NB4 (cell line): ENCODE results near the gene WIZ.
"Not testable (repeated sequence)": the region's sequence is repeated elsewhere in the genome, so short reads cannot be mapped to it uniquely, and the experiment has no call there.

Experiments
- DNase-seq: peaks from one replicate; pipeline ENCODE4 v3.0.0; 2010; ENCODE audit warnings: low read depth
- H3K4me3 ChIP-seq: one replicate; pipeline ENCODE4 v1.5.1; 2011; ENCODE audit warnings: mild to moderate bottlenecking, low read depth, low read length, moderate library complexity
- MYC ChIP-seq: IDR thresholded peaks from 2 replicates; pipeline ENCODE4 v1.6.1; 2011; ENCODE audit warnings: low read depth, low read length
- POLR2A ChIP-seq: IDR thresholded peaks from 2 replicates; pipeline ENCODE4 v1.6.1; 2011; ENCODE audit warnings: mild to moderate bottlenecking; ENCODE audit not compliant: insufficient read length; ENCODE audit errors: extremely low read depth
- TF ChIP-seq, protein P1 (sequence below): IDR thresholded peaks from one replicate; pipeline ENCODE4 v1.5.1; 2012; ENCODE audit warnings: low read depth, low read length
- TF ChIP-seq, protein P2 (sequence below): IDR thresholded peaks from 2 replicates; pipeline ENCODE4 v1.6.1; 2011; ENCODE audit warnings: low read depth, low read length

WIZ gene

DNA sequence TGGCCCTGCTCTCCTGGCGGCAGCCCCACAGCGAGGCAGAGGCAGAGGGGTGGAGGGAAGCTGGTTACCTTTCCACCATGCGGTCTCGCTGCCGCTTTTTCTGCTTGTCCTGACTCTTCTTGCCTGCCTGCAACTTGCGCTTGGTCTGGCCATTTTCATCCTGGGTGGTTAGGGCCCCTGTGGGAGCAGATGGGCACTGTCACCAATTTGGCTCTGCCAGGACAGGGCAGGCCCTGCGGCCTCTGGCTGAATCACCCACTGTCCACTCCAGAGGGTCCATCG is 50.6 kb downstream of the WIZ start:
- no peak overlapping the region for H3K4me3 ChIP-seq
- DNase-seq: no peak
- no peak for TF ChIP-seq MYC
- TF ChIP-seq, protein P1, sequence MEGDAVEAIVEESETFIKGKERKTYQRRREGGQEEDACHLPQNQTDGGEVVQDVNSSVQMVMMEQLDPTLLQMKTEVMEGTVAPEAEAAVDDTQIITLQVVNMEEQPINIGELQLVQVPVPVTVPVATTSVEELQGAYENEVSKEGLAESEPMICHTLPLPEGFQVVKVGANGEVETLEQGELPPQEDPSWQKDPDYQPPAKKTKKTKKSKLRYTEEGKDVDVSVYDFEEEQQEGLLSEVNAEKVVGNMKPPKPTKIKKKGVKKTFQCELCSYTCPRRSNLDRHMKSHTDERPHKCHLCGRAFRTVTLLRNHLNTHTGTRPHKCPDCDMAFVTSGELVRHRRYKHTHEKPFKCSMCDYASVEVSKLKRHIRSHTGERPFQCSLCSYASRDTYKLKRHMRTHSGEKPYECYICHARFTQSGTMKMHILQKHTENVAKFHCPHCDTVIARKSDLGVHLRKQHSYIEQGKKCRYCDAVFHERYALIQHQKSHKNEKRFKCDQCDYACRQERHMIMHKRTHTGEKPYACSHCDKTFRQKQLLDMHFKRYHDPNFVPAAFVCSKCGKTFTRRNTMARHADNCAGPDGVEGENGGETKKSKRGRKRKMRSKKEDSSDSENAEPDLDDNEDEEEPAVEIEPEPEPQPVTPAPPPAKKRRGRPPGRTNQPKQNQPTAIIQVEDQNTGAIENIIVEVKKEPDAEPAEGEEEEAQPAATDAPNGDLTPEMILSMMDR: no peak
- TF ChIP-seq, protein P2, sequence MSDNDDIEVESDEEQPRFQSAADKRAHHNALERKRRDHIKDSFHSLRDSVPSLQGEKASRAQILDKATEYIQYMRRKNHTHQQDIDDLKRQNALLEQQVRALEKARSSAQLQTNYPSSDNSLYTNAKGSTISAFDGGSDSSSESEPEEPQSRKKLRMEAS: no peak
- TF ChIP-seq POLR2A: no peak

DNA sequence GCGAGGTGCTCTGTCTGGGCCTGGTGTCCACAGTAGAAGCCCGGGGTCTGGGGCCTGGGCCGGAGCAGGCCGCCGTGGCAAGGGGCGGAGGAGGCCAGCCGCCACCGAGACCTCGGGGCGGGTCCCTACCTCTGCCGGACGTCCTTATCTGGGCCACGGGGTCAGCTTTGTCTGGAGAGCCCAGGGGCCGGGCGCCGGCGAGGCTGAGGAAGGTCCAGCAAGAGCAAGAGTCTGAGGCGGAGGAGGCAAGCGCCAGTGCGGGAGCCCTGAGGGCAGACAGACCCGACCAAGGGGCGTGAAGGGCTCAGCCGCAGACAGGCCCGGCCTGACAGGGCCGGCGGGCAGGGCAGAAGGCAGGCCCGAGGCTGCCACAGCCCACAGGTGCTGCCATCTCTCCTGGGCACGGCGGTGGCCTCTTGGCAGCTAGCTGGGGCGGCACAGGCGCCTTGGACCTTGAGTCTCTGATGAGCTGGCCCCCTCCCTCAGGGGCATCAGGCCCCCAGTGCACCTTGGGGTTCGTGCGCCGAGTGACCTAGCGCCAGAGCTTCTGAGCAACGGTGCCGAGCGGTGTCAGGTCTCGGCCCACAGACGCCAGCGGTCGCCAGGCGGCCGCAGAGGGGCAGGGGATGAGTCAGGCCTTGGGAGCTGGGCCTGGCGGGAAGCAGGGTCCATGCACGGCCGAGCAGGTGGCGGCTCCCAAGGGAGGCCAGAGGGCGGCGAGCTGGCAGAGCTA is 51.1 kb downstream of the WIZ start:
- no peak overlapping the region for H3K4me3 ChIP-seq
- TF ChIP-seq POLR2A (no peak), MYC (no peak)
- TF ChIP-seq, protein P1: no peak
- TF ChIP-seq, protein P2: no peak
- no peak for DNase-seq

DNA sequence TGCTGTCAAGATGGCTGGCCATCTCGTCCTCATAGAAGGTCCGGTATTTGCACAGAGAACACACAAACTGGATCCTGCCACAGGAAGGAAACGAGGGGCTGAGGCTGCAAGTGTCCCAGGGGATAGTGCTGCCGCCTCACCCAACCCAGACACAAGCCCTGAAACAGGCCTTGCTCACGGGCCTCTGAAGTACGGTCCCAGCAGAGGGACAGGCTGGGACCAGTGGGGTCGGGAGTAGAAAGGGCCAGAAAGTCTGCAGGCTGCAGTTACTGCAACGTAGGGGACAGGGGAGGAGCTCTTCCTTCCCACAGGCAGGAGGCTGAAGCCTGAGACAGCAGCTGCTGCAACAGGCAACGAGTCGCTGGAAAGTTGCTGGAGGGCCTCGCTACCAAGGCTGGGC is 52.0 kb downstream of the WIZ start:
- DNase-seq: no peak
- TF ChIP-seq, protein P1: no peak
- TF ChIP-seq POLR2A (no peak), MYC (no peak)
- TF ChIP-seq, protein P2: no peak
- H3K4me3 ChIP-seq: no peak overlapping the region

DNA sequence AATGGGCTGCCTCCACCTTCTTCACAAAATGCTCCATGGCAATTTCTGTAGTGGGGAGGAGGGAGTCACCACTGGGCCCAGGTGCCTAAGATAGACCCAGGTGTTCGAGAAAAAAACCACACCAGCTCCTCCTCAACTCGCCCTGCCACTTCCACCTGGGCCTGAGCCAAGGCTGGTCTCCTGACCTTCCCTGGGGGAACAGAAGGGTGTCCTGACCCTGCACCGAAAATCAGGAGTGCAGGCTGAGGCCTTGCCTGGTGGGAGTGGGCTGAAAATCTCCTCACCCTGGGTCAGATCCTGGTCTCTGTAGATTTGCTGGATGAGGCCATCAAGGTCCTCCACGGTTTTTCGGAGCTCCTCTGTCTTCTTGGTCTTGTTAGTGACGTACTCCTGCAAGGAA is 52.5 kb downstream of the WIZ start:
- H3K4me3 ChIP-seq: no peak overlapping the region
- TF ChIP-seq POLR2A (no peak), MYC (no peak)
- TF ChIP-seq, protein P1: no peak
- TF ChIP-seq, protein P2: no peak

DNA sequence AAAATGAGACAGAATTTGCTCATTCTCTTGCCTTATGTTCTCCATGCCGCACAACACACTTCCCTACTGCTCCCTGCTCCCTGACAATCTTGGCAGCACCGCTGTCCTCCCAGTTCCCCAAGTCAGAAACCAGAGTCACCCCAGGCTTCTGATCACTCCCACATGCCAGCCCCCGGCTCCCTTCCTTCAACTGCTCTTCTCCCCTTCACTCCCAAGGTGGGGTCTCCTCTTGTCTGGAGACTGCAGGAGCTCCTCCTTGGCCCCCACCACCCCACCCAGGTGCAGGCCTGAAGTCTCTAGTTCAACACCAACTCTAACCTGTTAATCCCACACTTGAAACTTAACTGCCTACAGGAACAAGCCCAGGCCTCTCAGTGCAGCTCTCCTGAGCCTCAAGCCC is 53.3 kb downstream of the WIZ start:
- DNase-seq: no peak
- H3K4me3 ChIP-seq: no peak overlapping the region
- TF ChIP-seq, protein P1: no peak
- no peak for TF ChIP-seq POLR2A

More for the DNA sequence above, 52.5 kb downstream of the WIZ start:
- no peak for DNase-seq

DNA sequence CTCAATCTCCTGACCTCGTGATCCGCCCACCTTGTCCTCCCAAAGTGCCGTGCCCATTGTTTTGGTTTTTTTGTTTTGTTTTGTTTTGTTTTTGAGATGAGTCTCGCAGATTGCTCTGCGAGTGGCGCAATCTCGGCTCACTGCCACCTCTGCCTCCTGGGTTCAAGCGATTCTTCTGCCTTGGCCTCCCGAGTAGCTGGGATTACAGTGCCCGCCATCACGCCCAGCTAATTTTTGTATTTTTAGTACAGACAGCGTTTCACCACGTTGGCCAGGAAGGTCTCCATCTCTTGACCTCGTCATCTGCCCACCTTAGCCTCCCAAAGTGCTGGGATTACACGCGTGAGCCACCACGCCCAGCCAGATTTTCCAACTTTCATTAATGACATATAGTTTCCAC is 54.5 kb downstream of the WIZ start:
- not testable (repeated sequence) for H3K4me3 ChIP-seq

More for the DNA sequence above, 54.5 kb downstream of the WIZ start:
- DNase-seq: not testable (repeated sequence)
